ENCODE results near the gene CABP4. TPM values are rescaled to one million over a fixed set of nuclear protein-coding genes. Genes with fewer than 3 reads are reported as not detected.
A peak's percentile ranks its signal among the peaks of the same experiment; 100 is the strongest.

CABP4 gene
- total RNA-seq, 1 experiment from 2014 or later = not detected

DNA sequence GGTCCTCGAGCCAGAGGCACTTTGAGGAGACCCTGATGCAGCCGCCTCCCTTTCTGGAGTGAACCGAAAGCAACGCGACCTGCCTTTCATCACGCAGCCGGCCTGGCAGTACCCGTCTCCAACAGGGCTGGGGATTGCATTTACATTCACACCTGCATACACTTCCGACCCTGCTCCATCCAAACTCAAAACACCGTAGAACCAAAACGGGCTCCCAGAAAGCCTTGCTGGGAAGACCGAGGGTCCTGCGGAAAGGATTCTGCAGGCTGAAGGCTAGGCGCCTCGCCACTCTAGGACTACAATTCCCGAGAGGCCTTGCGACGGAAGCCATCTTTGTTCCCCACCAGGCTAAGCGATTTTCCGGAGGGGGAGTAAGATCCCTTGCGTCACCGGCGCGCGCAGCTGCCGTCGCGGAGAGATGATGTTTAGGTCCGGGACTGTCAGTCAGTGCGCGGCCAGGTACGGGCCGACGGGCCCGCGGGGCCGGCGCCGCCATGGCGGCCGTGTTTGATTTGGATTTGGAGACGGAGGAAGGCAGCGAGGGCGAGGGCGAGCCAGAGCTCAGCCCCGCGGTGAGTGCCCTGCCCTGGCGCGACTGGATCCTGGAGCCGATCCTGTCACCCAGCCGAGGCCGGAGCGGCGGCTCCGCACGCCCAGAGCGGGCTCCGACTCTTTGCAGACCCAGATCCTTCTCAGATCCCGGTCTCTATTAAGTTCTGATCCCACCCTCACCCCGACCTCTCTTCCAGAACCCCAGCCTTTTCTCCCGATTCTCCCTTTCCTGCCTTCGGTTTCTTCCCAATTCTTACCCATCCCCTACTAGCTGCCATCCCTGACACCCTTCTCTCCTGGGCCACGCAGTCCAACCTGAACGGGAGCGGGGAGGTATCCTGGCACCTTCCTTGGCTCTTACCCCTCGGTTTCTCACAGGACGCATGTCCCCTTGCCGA is 26.8 kb upstream of the CABP4 start, which contains the start of gene RPS6KB2:
RPS6KB2 (plus strand) TSS at position 443 of the 950 bp plus-strand sequence; CDS start at position 495, 52 bp downstream.
- RAD21 ChIA-PET (ENCODE audit: low non-redundant PET in 1 of 2, low total read pairs in 2 of 2, uncharacterized antibody in 2 of 2, unreplicated experiment in 2 of 2) = interaction anchor here in 1 of 2 experiments (0.6 kb wide), 1 partner anchor 334 kb away, joined by 4 read pairs; no protein-coding TSS in a partner anchor
- peak within 1 kb of the TSS; percentile 95 for H3K4me2 ChIP-seq (ENCODE audit: low read length)
- intact Hi-C loops (cut with micrococcal nuclease) = loop anchor here (1.0 to 5.0 kb wide), 3 partner anchors 36 to 79 kb away; partner anchors contain the start of genes CDK2AP2, PITPNM1 and TMEM134
- peaks cover 8 to 10% of the 10 kb centered on the region in 2 experiments; a peak in 3 of 4 replicates for H3K36me3 ChIP-seq (ENCODE audit: control insufficient read depth in 1 of 2, insufficient read depth in 2 of 2, low read length in 2 of 2)
- ATAC-seq (peak; percentile 91), DNase-seq (ENCODE audit: low read depth, low spot score) (peak; percentile 94)
- no peaks in the 10 kb centered on the region for H3K27me3 ChIP-seq (ENCODE audit: insufficient read depth, low read length)
- H3K4me1 ChIP-seq (ENCODE audit: control insufficient read depth in 1 of 2, insufficient read depth in 2 of 2, low read length in 2 of 2) = peaks cover 11 to 12% of the 10 kb centered on the region in 2 experiments
- peak within 1 kb of the TSS; percentile 68 for H2AFZ ChIP-seq (ENCODE audit: low read depth, low read length, poor library complexity, severe bottlenecking)
- no peaks in the 10 kb centered on the region for H3K9me2 ChIP-seq (ENCODE audit: insufficient read depth)
- peak within 1 kb of the TSS; percentile 92 for H3K9ac ChIP-seq (ENCODE audit: low read length)
- H3K27ac ChIP-seq (ENCODE audit: low read depth, low read length) = peak within 1 kb of the TSS; percentile 71
- CTCF ChIA-PET = interaction anchor here (1.0 kb wide), 1 partner anchor 11 kb away, joined by 4 read pairs; no protein-coding TSS in a partner anchor
- H3K4me3 ChIP-seq (replicated peaks in 1 of 2; ENCODE audit: low read depth in 1 of 2, low read length in 2 of 2) = peak within 1 kb of the TSS; percentile 91 to 98
- H3K9me3 ChIP-seq (ENCODE audit: control insufficient read depth in 1 of 2, insufficient read depth in 1 of 2, low read depth in 1 of 2, low read length in 2 of 2) = no peaks in the 10 kb centered on the region
- peaks cover 27% of the 10 kb centered on the region for H3K79me2 ChIP-seq (ENCODE audit: insufficient read depth, low read length)
- POLR2A ChIA-PET = interaction anchor here (0.6 to 1.7 kb wide), 3 partner anchors 9 to 155 kb away, joined by 3 to 4 read pairs (median 3); partner anchors contain the start of genes GSTP1 and PTPRCAP
- peak; percentile 86; the same call in 1 of the 2 replicates for TF ChIP-seq ZFX (IDR thresholded peaks at IDR 0.05)
- peak; percentile 34 for TF ChIP-seq TCF7L2 (IDR thresholded peaks at IDR 0.05; ENCODE audit: borderline replicate concordance, extremely low read depth, insufficient read depth, insufficient read length)
- TF ChIP-seq SP1 (IDR thresholded peaks at IDR 0.05; ENCODE audit: low read depth) = no peak; the same call in 1 of the 2 replicates
- peak; percentile 94 for TF ChIP-seq POLR2AphosphoS5 (IDR thresholded peaks at IDR 0.05; ENCODE audit: low read depth, low read length)
- TF ChIP-seq ELF1 (IDR thresholded peaks at IDR 0.05; ENCODE audit: borderline replicate concordance, low read depth) = no peak; the same call in 1 of the 2 replicates
- TF ChIP-seq POLR2A (IDR thresholded peaks at IDR 0.05; ENCODE audit: borderline replicate concordance, extremely low read depth, insufficient read depth, insufficient read length) = peak; percentile 52
- TF ChIP-seq, protein P1, sequence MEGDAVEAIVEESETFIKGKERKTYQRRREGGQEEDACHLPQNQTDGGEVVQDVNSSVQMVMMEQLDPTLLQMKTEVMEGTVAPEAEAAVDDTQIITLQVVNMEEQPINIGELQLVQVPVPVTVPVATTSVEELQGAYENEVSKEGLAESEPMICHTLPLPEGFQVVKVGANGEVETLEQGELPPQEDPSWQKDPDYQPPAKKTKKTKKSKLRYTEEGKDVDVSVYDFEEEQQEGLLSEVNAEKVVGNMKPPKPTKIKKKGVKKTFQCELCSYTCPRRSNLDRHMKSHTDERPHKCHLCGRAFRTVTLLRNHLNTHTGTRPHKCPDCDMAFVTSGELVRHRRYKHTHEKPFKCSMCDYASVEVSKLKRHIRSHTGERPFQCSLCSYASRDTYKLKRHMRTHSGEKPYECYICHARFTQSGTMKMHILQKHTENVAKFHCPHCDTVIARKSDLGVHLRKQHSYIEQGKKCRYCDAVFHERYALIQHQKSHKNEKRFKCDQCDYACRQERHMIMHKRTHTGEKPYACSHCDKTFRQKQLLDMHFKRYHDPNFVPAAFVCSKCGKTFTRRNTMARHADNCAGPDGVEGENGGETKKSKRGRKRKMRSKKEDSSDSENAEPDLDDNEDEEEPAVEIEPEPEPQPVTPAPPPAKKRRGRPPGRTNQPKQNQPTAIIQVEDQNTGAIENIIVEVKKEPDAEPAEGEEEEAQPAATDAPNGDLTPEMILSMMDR (IDR thresholded peaks at IDR 0.05 in 2 of 3, conservative IDR thresholded peaks at IDR 0.05 in 1 of 3; ENCODE audit: borderline replicate concordance in 1 of 3, insufficient read depth in 1 of 3, low read depth in 2 of 3, low read length in 2 of 3) = no peak
- TF ChIP-seq YY1 (IDR thresholded peaks at IDR 0.05; ENCODE audit: extremely low read depth, insufficient replicate concordance, low read depth, low read length) = peak; percentile 99
- TF ChIP-seq SRF (IDR thresholded peaks at IDR 0.05; ENCODE audit: low read depth) = peak; percentile 98
- no peak for TF ChIP-seq EZH2phosphoT487 (IDR thresholded peaks at IDR 0.05; ENCODE audit: borderline replicate concordance)
- TF ChIP-seq EGR1 (IDR thresholded peaks at IDR 0.05; ENCODE audit: low read depth) = peak; percentile 80
- no peak for TF ChIP-seq JUND (IDR thresholded peaks at IDR 0.05)
- no peaks in the 10 kb centered on the region for H4K20me1 ChIP-seq (ENCODE audit: insufficient read depth)
- BruUV-seq (replicated peaks) = no TSS peak

All from HCT116 (cell line).